Measurements from ENCODE around the gene PLAC1. TPM values are rescaled to one million over a fixed set of nuclear protein-coding genes. Genes with fewer than 3 reads are reported as not detected.

The PLAC1 gene
- total RNA-seq, 6 experiments from 2014 or later: 0.51 TPM; not detected in 5

GRCh38 chrX:134603806-134604700 lies 54.2 kb downstream of the PLAC1 start:
- H3K4me1 Mint-ChIP-seq (ENCODE audit: low read depth): peaks cover 50% of the 10 kb centered on the region
- TF ChIP-seq CTCF (IDR thresholded peaks at IDR 0.05): peak; percentile 56
- peak overlapping the region; percentile 78 for H3K27ac Mint-ChIP-seq
- H3K9me3 Mint-ChIP-seq: no peaks in the 10 kb centered on the region
- H3K4me3 Mint-ChIP-seq: no peak overlapping the region
- H3K27me3 Mint-ChIP-seq (ENCODE audit: insufficient read depth): no peaks in the 10 kb centered on the region
- 0 out of 2 replicates have a peak, but pooled peaks cover 4% of the 10 kb centered on the region for H3K36me3 Mint-ChIP-seq (ENCODE audit: low read depth)
- peak; percentile 80 for DNase-seq

GRCh38 chrX:134602410-134602809 lies 55.9 kb downstream of the PLAC1 start:
- H3K4me1 Mint-ChIP-seq (ENCODE audit: low read depth): peaks cover 58% of the 10 kb centered on the region
- DNase-seq: no peak
- no peak overlapping the region for H3K4me3 Mint-ChIP-seq
- no peak overlapping the region for H3K27ac Mint-ChIP-seq
- no peaks in the 10 kb centered on the region for H3K9me3 Mint-ChIP-seq
- no peak for TF ChIP-seq CTCF (IDR thresholded peaks at IDR 0.05)
- 0 out of 2 replicates have a peak, but pooled peaks cover 4% of the 10 kb centered on the region for H3K36me3 Mint-ChIP-seq (ENCODE audit: low read depth)
- H3K27me3 Mint-ChIP-seq (ENCODE audit: insufficient read depth): no peaks in the 10 kb centered on the region

- TF ChIP-seq CTCF (IDR thresholded peaks at IDR 0.05): no peak
- peak; percentile 21 for DNase-seq
- no peak overlapping the region for H3K4me3 Mint-ChIP-seq
- H3K27ac Mint-ChIP-seq: no peak overlapping the region
- H3K9me3 Mint-ChIP-seq: no peaks in the 10 kb centered on the region
- H3K36me3 Mint-ChIP-seq (ENCODE audit: low read depth): 0 out of 2 replicates have a peak, but pooled peaks cover 4% of the 10 kb centered on the region
- no peaks in the 10 kb centered on the region for H3K27me3 Mint-ChIP-seq (ENCODE audit: insufficient read depth)
- H3K4me1 Mint-ChIP-seq (ENCODE audit: low read depth): peaks cover 58% of the 10 kb centered on the region
Observed at GRCh38 chrX:134601240-134601765, 57.0 kb downstream of the PLAC1 start.

- TF ChIP-seq CTCF (IDR thresholded peaks at IDR 0.05): no peak
- 0 out of 2 replicates have a peak, but pooled peaks cover 4% of the 10 kb centered on the region for H3K36me3 Mint-ChIP-seq (ENCODE audit: low read depth)
- peak; percentile 67 for DNase-seq
- H3K4me3 Mint-ChIP-seq: peak overlapping the region; percentile 15; the same call in 1 of the 2 replicates
- H3K27me3 Mint-ChIP-seq (ENCODE audit: insufficient read depth): no peaks in the 10 kb centered on the region
- peaks cover 58% of the 10 kb centered on the region for H3K4me1 Mint-ChIP-seq (ENCODE audit: low read depth)
- no peaks in the 10 kb centered on the region for H3K9me3 Mint-ChIP-seq
- peak overlapping the region; percentile 70; the same call in 1 of the 2 replicates for H3K27ac Mint-ChIP-seq
Observed at GRCh38 chrX:134600714-134601113, 57.6 kb downstream of the PLAC1 start.

GRCh38 chrX:134599184-134599914 lies 58.9 kb downstream of the PLAC1 start:
- Mint-ChIP-seq H3K4me3 (no peak overlapping the region), H3K27ac (peak overlapping the region; percentile 69), H3K27me3 (ENCODE audit: insufficient read depth) (no peaks in the 10 kb centered on the region), H3K4me1 (ENCODE audit: low read depth) (peaks cover 45% of the 10 kb centered on the region), H3K9me3 (no peaks in the 10 kb centered on the region), H3K36me3 (ENCODE audit: low read depth) (0 out of 2 replicates have a peak, but pooled peaks cover 4% of the 10 kb centered on the region)
- TF ChIP-seq CTCF (IDR thresholded peaks at IDR 0.05): no peak
- DNase-seq: no peak
